NCI-H2196 treated with DMSO at 0.1 percent for 48 hours (cell line): ENCODE results near the gene MAFB.

Experiments
- DNase-seq: peaks from one replicate; lab custom pipeline; 2025; ENCODE audit not compliant: unreplicated experiment; lab: John Stamatoyannopoulos, UW

The MAFB gene

GRCh38 chr20:40635971-40636370 is 53.1 kb downstream of the MAFB start:
- no peak for DNase-seq
